ENCODE data around the gene HDLBP. TPM values are rescaled to one million over a fixed set of nuclear protein-coding genes. Genes with fewer than 3 reads are reported as not detected.

HDLBP gene
- total RNA-seq, 1 donor from 2014 or later: 300 TPM

- H3K4me3 ChIP-seq: no peak overlapping the region
- no peaks in the 10 kb centered on the region for H3K4me1 ChIP-seq
- H3K27me3 ChIP-seq: no peaks in the 10 kb centered on the region
- H3K36me3 ChIP-seq: peaks cover 0 to 91% of the 10 kb centered on the region in 2 donors
- no peak for DNase-seq (ENCODE audit: extremely low spot score in 2 of 2)
- no peak for TF ChIP-seq POLR2AphosphoS5 (IDR thresholded peaks at IDR 0.05; ENCODE audit: insufficient read depth in 1 of 2, low read depth in 1 of 2)
- TF ChIP-seq CTCF (IDR thresholded peaks at IDR 0.05): no peak
- no peak for TF ChIP-seq POLR2A (IDR thresholded peaks at IDR 0.05)
- no peak overlapping the region for H3K27ac ChIP-seq
- intact Hi-C loops (cut with DNase I): no loop called here
- no peaks in the 10 kb centered on the region for H3K9me3 ChIP-seq
Measured at GRCh38 chr2:241242306-241242705, 73.2 kb downstream of the HDLBP start.

GRCh38 chr2:241241669-241242068, 73.8 kb downstream of the HDLBP start:
- H3K36me3 ChIP-seq: peaks cover 0 to 91% of the 10 kb centered on the region in 2 donors
- intact Hi-C loops (cut with DNase I): no loop called here
- H3K4me1 ChIP-seq: no peaks in the 10 kb centered on the region
- TF ChIP-seq POLR2A (IDR thresholded peaks at IDR 0.05) (no peak), CTCF (IDR thresholded peaks at IDR 0.05) (no peak), POLR2AphosphoS5 (IDR thresholded peaks at IDR 0.05; ENCODE audit: insufficient read depth in 1 of 2, low read depth in 1 of 2) (no peak)
- H3K4me3 ChIP-seq: no peak overlapping the region
- DNase-seq (ENCODE audit: extremely low spot score in 2 of 2): no peak
- no peaks in the 10 kb centered on the region for H3K27me3 ChIP-seq
- H3K27ac ChIP-seq: no peak overlapping the region
- no peaks in the 10 kb centered on the region for H3K9me3 ChIP-seq

GRCh38 chr2:241240320-241241004, 75.0 kb downstream of the HDLBP start:
- DNase-seq (ENCODE audit: extremely low spot score in 2 of 2): no peak
- Histone ChIP-seq H3K9me3 (no peaks in the 10 kb centered on the region), H3K27me3 (no peaks in the 10 kb centered on the region), H3K36me3 (peaks cover 0 to 91% of the 10 kb centered on the region in 2 donors), H3K4me3 (no peak overlapping the region), H3K27ac (no peak overlapping the region), H3K4me1 (no peaks in the 10 kb centered on the region)
- TF ChIP-seq POLR2AphosphoS5 (IDR thresholded peaks at IDR 0.05; ENCODE audit: insufficient read depth in 1 of 2, low read depth in 1 of 2) (no peak), CTCF (IDR thresholded peaks at IDR 0.05) (no peak), POLR2A (IDR thresholded peaks at IDR 0.05) (no peak)
- intact Hi-C loops (cut with DNase I): no loop called here

- Histone ChIP-seq H3K27me3 (no peaks in the 10 kb centered on the region), H3K4me1 (no peaks in the 10 kb centered on the region), H3K27ac (no peak overlapping the region), H3K4me3 (no peak overlapping the region), H3K9me3 (no peaks in the 10 kb centered on the region), H3K36me3 (peaks cover 0 to 91% of the 10 kb centered on the region in 2 donors)
- no peak for TF ChIP-seq POLR2AphosphoS5 (IDR thresholded peaks at IDR 0.05; ENCODE audit: insufficient read depth in 1 of 2, low read depth in 1 of 2)
- TF ChIP-seq POLR2A (IDR thresholded peaks at IDR 0.05): no peak
- no peak for TF ChIP-seq CTCF (IDR thresholded peaks at IDR 0.05)
- no peak for DNase-seq (ENCODE audit: extremely low spot score in 2 of 2)
- intact Hi-C loops (cut with DNase I): no loop called here
Measured at GRCh38 chr2:241239552-241240202, 75.8 kb downstream of the HDLBP start.

- Histone ChIP-seq H3K36me3 (peaks cover 0 to 92% of the 10 kb centered on the region in 2 donors), H3K27me3 (no peaks in the 10 kb centered on the region), H3K9me3 (no peaks in the 10 kb centered on the region), H3K4me1 (no peaks in the 10 kb centered on the region), H3K4me3 (no peak overlapping the region), H3K27ac (no peak overlapping the region)
- intact Hi-C loops (cut with DNase I): no loop called here
- no peak for TF ChIP-seq POLR2A (IDR thresholded peaks at IDR 0.05)
- TF ChIP-seq POLR2AphosphoS5 (IDR thresholded peaks at IDR 0.05; ENCODE audit: insufficient read depth in 1 of 2, low read depth in 1 of 2): no peak
- TF ChIP-seq CTCF (IDR thresholded peaks at IDR 0.05): no peak
- DNase-seq (ENCODE audit: extremely low spot score in 2 of 2): no peak
Measured at GRCh38 chr2:241238693-241239198, 76.7 kb downstream of the HDLBP start.
